Hepatocyte (in vitro differentiated cells): ENCODE measurements around the gene RASA3.

Experiments
- CTCF ChIP-seq: fragments of 200-600 bp; sonication (generic); IDR thresholded peaks from 2 replicates; pipeline ENCODE4 v1.5.1; 2016; ENCODE audit warnings: antibody characterized with exemption, mild to moderate bottlenecking; ENCODE audit not compliant: poor library complexity
- EZH2 ChIP-seq: fragments of 200-600 bp; sonication (generic); IDR thresholded peaks from 2 replicates; pipeline ENCODE4 v1.6.1; 2016; ENCODE audit warnings: antibody characterized with exemption, mild to moderate bottlenecking, borderline replicate concordance

DNA sequence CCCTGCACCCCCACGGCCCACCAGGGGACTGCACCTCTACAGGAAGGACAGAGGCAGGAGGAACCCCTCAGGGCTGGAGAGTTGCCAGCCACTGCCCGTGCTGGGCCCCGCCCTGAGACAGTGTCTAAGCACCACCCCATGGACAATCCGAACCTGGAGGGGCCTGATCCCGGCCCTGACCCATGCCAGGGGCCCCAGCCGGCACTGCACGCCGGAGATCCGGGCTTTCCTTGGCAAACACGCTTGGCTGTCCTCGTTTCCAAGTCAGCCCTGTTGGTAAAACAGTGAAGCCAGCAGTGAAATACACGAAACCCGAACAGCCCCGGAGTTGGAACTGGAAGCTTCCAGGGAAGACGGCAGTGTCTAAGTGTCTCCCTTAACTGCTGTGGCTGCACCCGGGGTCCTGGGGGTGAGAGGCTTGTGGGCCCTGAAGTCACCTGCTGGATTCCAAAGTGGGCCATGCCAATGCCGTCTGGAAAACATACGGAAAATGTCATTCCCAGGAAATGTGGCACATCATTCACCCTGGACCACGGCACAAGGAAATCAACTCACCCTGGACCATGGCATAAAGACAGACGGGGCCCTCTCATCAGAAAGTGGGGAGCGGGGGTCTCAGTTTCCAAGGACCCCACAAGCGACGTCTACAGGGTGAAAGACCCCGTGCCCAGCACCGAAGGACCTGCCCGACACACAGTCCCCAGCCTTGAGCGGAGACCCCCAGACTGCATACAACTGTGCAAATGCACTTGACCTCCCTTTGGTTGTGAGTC, 30.9 kb downstream of the RASA3 start:
- TF ChIP-seq EZH2 (no peak), CTCF (no peak)
